Measurements from ENCODE around the gene ASTN2.

ASTN2 gene

DNA sequence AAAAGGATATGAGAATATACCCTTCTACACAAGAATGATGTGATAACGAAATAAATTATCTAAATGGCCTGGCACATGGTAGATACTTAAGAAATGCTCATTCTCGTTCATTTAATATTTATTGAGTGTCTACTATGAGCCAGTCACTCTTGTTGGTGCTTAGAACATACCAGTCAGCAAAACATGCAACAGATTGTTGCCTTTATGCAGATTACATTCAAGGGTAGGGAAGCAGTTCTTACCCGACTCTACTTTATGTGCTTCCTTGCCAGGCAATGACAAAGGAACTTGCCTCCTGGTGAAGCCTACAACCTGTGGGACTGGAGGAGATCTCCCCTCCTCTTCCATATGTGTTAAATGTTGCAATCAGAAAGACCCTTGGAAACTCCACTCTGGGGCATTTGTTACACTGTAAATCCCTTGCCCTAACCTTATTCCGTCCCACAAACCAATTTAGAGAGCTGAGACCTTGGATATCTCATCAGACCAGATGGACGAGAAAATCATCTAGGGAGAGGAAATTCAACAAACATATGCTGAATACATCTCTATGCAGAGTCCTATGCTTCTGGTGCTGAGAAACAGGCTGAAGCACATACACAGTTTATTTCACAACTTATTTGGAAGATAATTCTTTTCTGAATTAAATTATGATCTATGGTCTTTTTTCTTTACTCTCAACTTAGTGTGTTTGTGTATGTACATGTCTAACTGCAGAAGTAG, 855.9 kb downstream of the ASTN2 start:
- no peak for DNase-seq (ENCODE audit: low spot score)

DNA sequence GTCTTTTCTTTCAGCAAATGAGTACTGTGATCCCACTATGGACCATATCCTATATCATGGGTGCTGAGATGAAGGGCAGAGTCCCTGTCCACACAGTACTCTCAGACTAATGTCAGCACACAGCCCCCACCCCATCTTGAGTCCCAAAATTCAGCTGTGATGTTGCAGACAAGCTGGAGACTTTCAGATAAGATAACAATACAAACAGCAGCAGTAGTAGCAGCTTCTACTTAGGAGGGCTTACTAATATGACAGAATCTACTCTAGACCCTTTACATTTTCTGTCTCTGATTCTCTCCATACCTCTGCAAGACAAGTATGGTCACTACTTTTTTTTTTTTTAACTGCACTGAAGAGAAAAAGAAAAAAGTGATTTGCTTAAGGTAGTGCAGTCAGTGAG, 856.8 kb downstream of the ASTN2 start:
- DNase-seq (ENCODE audit: low spot score): no peak

DNA sequence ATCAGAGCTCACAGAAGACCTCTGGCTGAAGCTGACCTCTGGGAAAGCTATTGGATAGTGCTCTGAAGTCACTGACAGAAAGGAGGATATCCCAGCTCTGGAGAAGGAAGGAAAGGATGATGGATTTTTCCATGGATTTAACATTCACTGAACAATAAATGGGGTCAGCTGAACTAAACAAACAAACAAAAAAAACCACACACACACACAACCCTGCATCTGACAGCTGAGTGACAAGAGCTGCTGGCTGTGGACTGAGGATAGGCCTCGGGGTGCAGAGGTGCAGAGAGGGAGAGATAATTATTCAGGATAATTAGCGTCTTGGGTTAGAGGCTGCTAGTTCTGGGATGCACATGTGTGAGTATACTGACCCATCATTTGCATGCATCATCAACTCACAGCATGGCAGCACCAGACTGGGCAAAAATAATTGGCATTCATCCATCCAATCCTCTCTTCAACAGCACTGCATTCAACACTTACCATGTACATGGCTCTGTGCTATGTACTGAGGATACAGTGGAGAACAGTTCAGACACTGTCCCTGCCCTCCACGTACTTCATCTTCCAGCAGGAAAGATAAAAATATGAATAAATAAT, 859.2 kb downstream of the ASTN2 start:
- no peak for DNase-seq (ENCODE audit: low spot score)

DNA sequence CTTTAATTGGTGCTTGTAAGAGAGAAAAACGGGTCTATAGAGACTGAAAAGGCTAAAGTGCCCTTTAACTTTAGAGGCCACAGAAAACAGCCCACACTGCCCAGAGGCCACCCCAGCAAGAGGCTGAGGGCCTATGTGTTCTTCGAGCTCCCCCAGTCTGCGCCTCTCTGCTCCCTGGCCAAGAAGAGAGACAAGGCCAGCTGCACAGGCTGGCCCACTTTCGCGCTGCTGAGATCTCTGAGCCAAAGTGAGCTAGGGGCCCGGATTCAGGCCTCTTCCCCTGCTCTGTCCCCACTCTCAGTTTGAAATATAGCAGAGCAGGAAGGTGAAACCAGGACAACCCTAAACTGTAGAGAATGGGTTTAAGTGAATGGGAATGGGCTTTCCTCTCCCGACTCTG, 859.7 kb downstream of the ASTN2 start:
- DNase-seq (ENCODE audit: low spot score): no peak

DNA sequence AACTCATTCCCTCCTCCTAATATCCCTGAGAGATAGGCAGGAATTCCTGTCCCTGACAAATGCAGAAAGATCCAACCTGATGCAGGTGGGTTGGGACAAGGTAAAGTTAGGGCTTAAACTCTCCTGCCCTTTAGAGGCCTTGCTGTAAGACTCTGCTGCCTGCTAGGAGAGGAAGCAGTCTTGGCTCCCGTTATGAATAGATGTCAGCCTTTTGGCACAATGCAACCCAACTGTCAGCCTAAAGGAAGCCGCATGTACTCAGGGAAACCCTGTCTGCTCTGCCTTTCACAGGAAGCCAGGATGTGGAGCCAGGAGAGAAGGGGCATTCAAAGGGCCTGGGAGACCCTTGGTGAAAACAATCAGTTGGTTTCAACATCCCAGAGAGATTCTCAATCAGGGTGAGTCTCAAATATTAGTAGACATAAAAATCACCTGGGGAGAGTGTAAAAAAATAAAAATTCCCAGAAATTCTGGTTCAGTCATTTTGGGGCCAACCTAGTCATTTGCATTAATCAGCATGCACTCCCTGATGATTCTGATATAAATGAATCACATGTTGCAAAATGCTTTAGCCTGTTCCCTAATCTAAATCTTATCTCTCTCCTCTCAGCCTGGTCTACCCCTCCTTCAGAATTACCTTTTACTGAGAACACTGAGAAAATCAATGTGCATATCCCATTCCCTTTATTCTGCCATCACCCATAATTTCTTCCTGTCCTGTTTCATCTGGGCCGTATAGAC, 864.0 kb downstream of the ASTN2 start:
- DNase-seq (ENCODE audit: low spot score): no peak

DNA sequence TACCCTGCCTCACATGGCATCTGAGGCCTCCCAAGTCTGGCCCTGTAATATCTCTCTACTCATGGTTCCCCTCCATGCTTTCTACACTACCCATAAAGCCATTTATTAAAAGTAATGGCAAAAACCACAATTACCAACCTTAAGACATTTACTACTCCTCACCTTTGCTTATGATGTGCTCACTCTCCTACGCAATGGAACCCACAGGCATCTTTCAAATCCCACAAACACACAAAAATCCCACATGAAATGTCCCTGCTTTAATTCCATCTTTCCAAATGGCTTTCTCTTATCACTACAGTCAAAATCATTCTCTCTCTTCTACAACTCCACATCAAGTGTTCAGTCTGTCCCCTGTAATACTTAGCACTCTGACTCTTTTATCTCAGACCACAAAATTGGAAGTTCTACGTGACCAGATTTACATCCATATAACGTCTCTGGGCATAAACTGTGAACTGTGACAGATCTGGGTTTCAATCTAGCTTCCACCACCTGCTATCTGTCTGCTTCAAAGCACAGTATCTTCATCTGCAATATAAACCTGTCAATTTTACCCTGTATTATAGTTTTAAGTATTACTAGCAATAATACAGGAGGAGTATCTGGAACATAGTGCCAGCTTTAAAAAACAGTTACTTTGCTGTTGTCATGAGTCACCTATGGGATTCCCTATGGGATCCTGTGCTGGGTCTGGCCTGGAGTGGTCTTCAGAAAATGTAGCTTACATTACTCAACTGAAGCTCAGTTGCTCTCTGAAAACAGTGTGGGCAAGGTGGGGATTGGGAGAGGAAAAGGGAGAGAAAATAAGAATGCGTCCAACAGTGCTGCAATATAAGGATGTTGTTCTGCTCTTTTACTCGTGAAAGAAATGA, 864.8 kb downstream of the ASTN2 start:
- DNase-seq (ENCODE audit: low spot score): no peak

DNA sequence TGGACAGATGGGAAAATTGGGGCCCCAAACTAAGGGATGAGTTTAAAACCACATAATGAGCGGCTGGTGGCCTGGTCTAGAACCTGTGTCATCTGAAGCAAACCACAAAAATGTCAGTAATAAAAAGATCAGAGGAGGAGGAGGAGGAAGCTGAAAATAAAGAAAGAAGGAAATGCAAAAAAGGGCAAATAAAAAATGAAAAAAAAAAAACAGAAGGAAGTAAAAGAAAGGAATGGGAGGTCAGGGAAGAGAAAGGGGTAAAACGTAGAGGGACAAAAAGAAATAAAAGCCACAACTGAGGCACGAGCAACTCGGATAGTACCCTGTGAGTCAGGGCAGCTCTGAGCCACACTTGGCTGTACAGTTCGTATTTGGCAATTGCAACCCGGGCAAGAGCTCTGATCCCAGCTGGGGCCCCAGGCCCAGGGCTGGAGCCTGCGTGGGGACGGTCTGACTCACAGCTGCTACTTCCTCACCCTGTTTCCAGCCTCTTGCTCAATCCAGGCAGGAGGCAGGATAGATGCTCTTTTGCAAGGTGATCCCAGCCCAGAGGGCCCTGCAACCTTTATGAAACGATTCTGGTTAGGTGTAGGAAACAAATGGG, 865.7 kb downstream of the ASTN2 start:
- no peak for DNase-seq (ENCODE audit: low spot score)

DNA sequence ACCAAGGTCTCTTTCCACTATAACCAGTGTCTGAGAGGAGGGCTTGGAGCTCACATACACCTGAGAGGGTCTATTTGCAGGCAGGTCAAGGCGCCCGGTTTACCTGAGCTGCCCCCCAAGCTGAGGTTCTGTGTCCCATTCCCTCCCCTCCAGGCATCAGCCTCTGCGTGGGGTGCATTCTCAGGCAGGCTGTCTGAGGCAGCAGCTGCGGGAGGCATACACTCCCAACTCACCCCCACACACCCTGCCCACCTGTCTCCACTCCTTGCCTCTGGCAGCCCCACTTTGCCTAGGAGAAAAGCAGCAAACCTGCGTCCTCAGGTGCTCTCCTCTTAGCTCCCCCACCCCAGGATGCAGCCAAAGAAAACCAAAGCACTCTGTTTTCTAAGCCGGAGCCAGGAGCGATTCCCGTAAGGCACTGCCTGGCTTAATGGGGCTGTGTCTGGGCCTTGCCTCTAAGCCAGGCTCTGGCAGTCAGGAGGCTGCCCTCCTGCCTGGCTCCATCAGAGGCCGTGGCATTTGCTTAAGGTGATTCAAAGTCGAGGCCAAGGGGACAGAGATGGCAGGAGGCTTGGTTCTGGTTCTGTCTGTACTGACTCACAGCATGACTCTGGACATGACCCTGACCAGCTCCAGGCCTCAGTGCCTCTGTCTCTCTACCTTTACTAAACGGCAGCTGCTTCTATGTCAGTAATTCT, 867.0 kb downstream of the ASTN2 start:
- DNase-seq (ENCODE audit: low spot score): no peak

DNA sequence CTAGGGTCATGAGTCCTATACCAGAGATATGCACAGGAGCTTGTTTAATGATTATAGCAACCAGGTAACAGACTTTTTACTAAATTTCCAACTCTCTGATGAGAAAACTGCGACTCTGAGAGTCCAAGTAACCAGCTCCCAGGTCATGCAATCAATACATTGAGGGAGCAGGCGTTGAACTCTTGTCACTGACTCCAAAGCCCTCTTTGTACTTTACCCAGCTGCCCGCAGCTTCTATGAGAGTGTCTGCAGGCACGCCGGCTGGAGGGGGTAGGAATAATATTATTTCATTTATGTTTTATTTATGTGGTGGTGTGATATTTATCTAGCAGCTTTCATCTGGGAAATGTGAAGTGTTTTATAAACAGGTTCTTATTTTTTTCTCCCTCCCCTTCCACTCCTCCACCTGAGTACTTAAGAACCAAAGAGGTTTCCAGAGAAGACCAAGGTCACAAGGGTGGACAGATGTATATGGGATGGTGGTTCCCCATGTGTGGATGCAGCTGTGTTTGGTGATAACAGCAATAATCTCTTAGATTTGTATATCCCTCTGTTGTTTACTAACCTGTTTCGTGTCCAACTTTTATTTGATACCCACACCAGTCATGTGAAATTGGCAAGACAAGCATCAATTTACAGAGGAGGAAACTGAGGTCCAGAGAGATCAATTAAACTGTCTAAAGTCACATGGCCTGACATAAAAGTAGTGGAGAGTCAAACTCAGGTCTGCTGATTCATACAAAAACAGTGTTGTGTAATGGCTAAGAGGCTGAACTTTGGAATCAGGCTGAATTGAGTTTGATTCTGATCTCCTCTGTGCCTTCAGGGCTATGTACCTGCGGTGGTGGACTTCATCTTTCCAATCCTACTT, 867.9 kb downstream of the ASTN2 start:
- DNase-seq (ENCODE audit: low spot score): no peak

DNA sequence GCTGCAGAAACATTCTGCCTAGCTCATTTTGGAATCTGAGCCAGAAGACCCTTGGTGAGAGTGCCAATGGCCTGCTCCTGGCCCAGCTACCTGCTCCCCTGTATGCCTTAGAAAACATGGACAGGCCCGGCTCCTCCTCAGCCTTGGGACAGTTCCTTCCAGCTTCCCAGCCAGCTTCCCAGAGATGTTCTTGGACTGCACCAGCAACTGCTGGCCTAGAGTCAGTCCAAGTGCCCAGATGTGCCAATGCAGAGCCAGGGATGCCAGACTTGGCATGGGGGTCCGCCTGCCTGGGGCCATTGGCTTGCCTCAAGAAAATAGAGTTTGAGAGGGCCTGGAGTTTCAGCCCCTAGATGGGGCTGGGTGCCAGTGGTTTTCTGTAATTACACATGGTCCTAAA, 870.0 kb downstream of the ASTN2 start:
- no peak for DNase-seq (ENCODE audit: low spot score)

DNA sequence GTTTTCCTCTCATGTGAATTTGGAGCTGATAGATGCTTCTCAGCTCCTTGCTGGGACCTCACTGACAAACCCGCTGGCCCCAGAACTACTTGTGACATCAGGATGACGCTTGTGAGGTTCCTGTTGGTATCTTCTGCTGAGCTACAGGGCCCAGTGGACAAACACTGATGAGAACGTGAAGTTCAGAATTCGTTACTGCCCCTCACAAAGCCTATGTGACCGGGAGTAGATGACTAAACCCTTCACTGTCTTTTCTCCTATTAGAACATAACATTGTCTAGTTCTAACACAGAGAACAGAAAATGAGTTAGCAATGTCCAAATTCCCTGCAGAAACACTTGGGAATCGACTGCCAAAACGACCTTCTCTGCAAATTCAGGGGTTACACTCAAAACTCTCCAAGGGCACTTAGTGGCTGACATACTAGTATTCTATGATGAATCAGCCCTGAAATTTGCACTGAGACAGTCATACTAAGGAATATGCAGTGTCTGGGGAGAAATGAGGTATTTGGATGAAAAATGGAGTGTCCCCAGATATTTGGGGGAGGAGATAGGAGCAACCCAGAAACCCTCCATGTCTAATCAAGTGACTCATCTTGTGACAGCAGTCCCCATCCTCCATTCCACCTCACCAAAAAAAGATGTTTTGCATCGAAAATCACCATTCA, 871.0 kb downstream of the ASTN2 start:
- no peak for DNase-seq (ENCODE audit: low spot score)

DNA sequence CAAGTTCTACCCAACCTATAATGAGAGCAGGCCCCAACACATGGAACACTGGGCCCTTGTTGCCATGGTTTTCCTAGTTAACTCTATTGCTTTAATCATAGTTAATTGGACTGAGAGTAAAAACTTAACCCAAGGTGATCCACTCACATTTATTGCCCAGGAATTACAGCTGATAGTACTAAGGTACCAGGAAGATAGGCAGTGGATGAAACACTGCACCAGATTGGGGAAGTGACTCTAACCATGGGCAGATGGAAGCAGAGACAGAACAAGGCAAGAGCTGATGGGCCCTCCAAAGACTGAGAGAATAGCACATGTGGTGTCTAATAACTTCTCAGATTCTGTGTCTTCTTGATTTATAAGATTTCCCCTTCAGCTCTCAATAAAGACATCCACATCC, 873.5 kb downstream of the ASTN2 start:
- no peak for DNase-seq (ENCODE audit: low spot score)

DNA sequence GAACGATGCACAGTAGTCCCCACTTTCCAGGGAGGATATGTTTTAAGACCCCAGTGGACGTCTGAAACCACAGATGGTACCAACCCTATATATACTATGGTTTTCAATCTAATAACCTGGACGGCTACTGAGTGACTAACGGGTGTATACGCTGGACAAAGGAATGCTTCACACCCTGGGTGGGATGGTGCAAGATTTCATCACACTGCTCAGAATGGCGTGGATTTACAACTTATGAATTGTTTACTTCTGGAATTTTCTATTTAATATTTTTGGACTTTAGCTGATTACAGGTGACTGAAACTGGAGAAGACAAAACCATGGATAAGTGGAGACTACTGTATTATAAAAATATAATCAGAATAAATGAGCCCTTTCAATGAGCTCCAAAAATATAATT, 875.3 kb downstream of the ASTN2 start:
- no peak for DNase-seq (ENCODE audit: low spot score)

DNA sequence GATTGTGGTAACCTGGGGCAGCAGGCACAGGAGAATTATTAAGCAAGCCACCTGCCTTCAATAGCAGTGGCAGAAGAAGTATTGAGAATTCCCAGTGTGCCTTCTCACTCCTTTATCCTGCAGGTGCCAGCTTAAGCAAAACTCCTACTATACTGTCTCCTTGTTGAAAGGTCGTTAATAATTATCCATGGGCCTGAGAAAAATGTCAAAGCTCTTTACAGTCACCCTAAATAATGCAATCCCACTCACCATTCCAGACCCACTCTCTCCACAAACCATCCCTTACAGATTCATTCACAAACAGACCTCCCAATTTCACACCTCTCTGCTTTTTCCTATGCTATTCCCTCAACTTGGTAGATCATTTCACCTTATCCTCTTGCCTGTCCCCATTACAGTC, 889.2 kb downstream of the ASTN2 start:
- DNase-seq (ENCODE audit: low spot score): no peak

DNA sequence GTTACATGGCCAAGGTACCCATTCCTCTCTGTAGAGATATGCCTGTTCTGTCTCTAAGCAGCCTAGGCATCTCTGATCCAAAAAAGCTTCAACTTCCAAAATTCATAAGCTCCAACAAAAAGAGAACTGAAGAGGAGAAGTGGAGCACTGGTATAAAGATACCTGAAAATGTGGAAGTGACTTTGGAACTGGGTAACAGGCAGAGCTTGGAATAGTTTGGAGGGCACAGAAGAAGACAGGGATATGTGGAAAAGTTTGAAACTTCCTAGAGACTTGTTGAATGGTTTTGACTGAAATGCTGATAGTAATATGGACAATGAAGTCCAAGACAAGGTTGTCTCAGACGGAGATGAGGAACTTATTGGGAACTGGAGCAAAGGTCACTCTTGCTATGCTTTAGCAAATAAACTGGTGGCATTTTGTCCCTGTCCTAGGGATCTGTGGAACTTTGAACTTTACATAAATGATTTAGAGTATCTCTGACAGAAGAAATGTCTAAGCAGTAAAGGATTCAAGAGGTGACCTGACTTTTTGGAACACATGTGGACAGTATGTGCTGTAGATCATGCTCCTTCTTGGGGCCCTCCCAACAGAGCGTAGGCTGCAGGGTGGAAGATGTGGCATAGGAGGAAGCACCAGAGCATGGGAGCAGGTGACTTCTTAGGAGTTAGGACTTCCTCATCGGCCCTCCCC, 889.9 kb downstream of the ASTN2 start:
- DNase-seq (ENCODE audit: low spot score): no peak

DNA sequence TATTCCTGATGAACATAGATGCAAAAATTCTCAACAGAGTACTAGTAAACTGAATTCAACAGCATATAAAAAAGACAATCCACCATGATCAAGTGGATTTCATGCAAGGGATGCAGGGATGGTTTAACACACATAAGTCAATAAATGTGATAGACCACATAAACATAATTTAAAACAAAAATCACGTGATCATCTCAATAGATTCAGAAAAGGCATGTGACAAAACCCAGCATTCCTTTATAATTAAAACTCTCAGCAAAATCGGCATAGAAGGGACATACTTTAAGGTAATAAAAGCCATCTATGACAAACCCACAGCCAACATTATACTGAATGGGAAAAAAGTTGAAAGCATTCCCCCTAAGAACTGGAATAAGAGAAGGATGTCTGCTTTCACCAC, 894.6 kb downstream of the ASTN2 start:
- no peak for DNase-seq (ENCODE audit: low spot score)

DNA sequence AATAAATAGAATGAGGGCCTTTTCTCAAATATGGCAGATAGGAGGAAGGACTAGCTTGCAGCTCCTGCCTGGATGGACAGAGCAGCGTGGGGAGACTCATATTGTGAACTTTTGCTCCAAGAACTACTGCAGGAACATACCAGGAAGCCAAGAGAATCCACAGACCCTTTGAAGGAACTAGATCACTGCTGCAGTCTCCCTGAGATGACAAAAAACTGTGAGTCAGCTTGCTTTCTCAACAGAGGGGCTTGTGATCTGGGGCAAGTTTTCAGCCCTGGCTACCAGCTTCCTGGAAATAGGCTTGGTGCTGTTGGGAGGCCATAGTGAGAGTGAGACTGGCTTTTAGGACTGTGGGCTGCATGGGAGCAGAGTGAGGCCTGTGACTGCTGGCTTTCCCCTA, 898.4 kb downstream of the ASTN2 start:
- no peak for DNase-seq (ENCODE audit: low spot score)

DNA sequence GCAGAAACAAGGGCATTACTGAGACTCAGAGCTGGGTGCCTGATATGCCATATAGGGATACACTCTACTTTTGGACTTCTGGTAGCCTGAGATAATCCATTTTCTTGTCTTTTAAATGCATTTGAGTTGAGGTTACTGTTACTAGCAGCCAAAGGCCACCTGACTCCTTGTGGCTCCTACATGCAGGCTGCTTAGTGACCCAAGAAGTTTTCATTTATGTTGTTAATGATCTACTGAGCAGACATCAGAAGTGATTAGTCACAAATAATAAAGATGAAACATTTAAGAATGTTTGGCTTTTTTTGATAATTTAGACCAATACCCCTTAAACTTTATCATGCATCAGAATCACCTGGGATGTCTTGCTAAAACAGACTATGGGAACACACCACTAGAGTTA, 899.3 kb downstream of the ASTN2 start:
- no peak for DNase-seq (ENCODE audit: low spot score)

DNA sequence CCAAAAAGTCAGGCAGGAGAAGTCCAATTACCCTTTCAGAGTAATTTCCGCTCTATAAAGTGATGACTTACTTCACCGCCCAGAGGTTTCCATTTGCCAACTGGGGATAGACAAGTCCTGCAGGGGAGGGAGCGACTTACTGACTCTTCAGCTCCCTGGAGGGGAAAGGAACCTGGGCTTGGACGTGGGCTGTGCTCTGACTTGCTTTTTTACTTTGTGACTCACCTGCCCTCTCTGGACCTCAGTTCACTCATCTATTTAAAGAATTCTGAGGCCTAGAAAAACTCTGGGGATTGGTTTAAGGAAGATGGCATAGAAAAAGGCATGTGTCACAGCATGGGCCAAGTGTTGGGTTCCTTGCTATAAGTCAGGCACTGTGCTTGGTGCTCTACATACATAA, 908.2 kb downstream of the ASTN2 start:
- no peak for DNase-seq (ENCODE audit: low spot score)

All from germinal center (tissue), 1 donor.